SU-DHL-6 (cell line): ENCODE measurements around the gene MYT1.
"Not testable (repeated sequence)": the region's sequence is repeated elsewhere in the genome, so short reads cannot be mapped to it uniquely, and the experiment has no call there.

Experiments
- CTCF ChIP-seq: fragments of 200-600 bp; sonication (generic); IDR thresholded peaks from one replicate; pipeline ENCODE4 v1.5.1; 2017; ENCODE audit warnings: antibody characterized with exemption, mild to moderate bottlenecking, low read length, moderate library complexity; ENCODE audit not compliant: insufficient read depth, poor library complexity, severe bottlenecking
- EZH2phosphoT487 ChIP-seq: fragments of 200-600 bp; sonication (generic), shearing (Covaris generic); conservative IDR thresholded peaks from 2 replicates; pipeline ENCODE4 v1.6.1; 2018; ENCODE audit warnings: mild to moderate bottlenecking, antibody characterized with exemption, low read length, moderate library complexity, mixed read lengths

DNA sequence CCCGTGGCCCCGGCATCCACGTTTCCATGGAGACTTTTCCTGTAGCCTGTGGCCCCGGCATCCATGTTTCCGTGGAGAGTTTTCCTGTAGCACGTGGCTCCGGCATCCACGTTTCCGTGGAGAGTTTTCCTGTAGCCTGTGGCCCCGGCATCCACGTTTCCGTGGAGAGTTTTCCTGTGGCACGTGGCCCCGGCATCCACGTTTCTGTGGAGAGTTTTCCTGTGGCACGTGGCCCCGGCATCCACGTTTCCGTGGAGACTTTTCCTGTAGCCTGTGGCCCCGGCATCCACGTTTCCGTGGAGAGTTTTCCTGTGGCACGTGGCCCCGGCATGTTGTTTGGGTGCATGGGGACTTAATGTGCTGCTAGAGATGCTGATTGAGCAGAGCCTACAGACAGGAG lies 23.0 kb downstream of the MYT1 start:
- TF ChIP-seq CTCF, EZH2phosphoT487: not testable (repeated sequence)
